A673 (cell line): ENCODE results near the gene EPHB2. TPM values are rescaled to one million over a fixed set of nuclear protein-coding genes. Genes with fewer than 3 reads are reported as not detected.

ENCODE experiments used
- BruUV-seq: library from RNA; stranded (reverse); fragments of 400-500 nt; replicated peaks from 2 replicates; lab custom pipeline; 2021; lab: Mats Ljungman, UMichigan
- CTCF ChIA-PET: fragments of 300-600 bp; sonication (Branson Sonifier 250); formaldehyde crosslinking; loops from one replicate; lab custom pipeline; 2022; ENCODE audit warnings: antibody characterized with exemption; lab: Charles Lee
- POLR2A ChIA-PET: fragments of 300-600 bp; sonication (Branson Sonifier 250); formaldehyde crosslinking; loops from one replicate; lab custom pipeline; 2022; ENCODE audit warnings: antibody characterized with exemption; ENCODE audit not compliant: low non-redundant PET; lab: Charles Lee
- DNase-seq: peaks from one replicate; pipeline ENCODE4 v3.0.0-alpha.2; 2015; ENCODE audit warnings: low spot score
- H3K27ac ChIP-seq: fragments of 200-600 bp; sonication (generic); 2 replicates; pipeline ENCODE4 v1.5.1; 2016; ENCODE audit warnings: mixed run types, low read depth, mild to moderate bottlenecking, mixed read lengths, antibody characterized with exemption, low read length; ENCODE audit not compliant: poor library complexity, severe bottlenecking
- H3K27me3 ChIP-seq: fragments of 200-600 bp; sonication (generic); replicated peaks from 2 replicates; pipeline ENCODE4 v1.6.1; 2017; ENCODE audit warnings: mixed run types, low read depth, mild to moderate bottlenecking, mixed read lengths, antibody characterized with exemption, low read length; ENCODE audit not compliant: insufficient read depth, poor library complexity
- H3K36me3 ChIP-seq: fragments of 200-600 bp; sonication (generic); 2 replicates; pipeline ENCODE4 v1.6.1; 2016; ENCODE audit warnings: mixed run types, mild to moderate bottlenecking, mixed read lengths, antibody characterized with exemption, low read length; ENCODE audit not compliant: insufficient read depth, poor library complexity, severe bottlenecking
- H3K4me1 ChIP-seq: fragments of 200-600 bp; sonication (generic); 2 replicates; pipeline ENCODE4 v1.6.1; 2017; ENCODE audit warnings: mixed run types, mild to moderate bottlenecking, mixed read lengths, antibody characterized with exemption, low read length; ENCODE audit not compliant: insufficient read depth, poor library complexity, severe bottlenecking
- H3K4me3 ChIP-seq: fragments of 200-600 bp; sonication (generic); 2 replicates; pipeline ENCODE4 v1.5.1; 2016; ENCODE audit warnings: low read depth, mixed run types, mild to moderate bottlenecking, mixed read lengths, low read length; ENCODE audit not compliant: poor library complexity, severe bottlenecking
- H3K9me3 ChIP-seq: fragments of 200-600 bp; sonication (generic); 2 replicates; pipeline ENCODE4 v1.6.1; 2016; ENCODE audit warnings: mixed run types, low read depth, mild to moderate bottlenecking, mixed read lengths, antibody characterized with exemption, low read length; ENCODE audit not compliant: poor library complexity, severe bottlenecking
- EZH2 ChIP-seq: fragments of 200-600 bp; sonication (generic); IDR thresholded peaks from 2 replicates; pipeline ENCODE4 v1.6.1; 2017; ENCODE audit warnings: borderline replicate concordance, low read depth, mild to moderate bottlenecking, mixed read lengths, antibody characterized with exemption, low read length; ENCODE audit not compliant: poor library complexity, severe bottlenecking
- intact Hi-C: fragments of 100-400 bp; cut with micrococcal nuclease; formaldehyde crosslinking; loops from one replicate; pipeline ENCODE4 v1.10.0; 2022; ENCODE audit not compliant: unreplicated experiment
- total RNA-seq: library from RNA; stranded (reverse); gene quantifications from 2 replicates; pipeline ENCODE4 v1.2.3, GENCODE V29; 2021
- TF ChIP-seq, protein P1 (sequence below): fragments of 300-800, 200-600 bp; sonication (generic); conservative IDR thresholded peaks from 2 replicates; pipeline ENCODE4 v1.5.1; 2017; ENCODE audit warnings: low read depth, mild to moderate bottlenecking, antibody characterized with exemption, low read length, moderate library complexity, mixed read lengths

Gene EPHB2
- total RNA-seq, 1 experiment from 2014 or later, result 10.4 TPM

DNA sequence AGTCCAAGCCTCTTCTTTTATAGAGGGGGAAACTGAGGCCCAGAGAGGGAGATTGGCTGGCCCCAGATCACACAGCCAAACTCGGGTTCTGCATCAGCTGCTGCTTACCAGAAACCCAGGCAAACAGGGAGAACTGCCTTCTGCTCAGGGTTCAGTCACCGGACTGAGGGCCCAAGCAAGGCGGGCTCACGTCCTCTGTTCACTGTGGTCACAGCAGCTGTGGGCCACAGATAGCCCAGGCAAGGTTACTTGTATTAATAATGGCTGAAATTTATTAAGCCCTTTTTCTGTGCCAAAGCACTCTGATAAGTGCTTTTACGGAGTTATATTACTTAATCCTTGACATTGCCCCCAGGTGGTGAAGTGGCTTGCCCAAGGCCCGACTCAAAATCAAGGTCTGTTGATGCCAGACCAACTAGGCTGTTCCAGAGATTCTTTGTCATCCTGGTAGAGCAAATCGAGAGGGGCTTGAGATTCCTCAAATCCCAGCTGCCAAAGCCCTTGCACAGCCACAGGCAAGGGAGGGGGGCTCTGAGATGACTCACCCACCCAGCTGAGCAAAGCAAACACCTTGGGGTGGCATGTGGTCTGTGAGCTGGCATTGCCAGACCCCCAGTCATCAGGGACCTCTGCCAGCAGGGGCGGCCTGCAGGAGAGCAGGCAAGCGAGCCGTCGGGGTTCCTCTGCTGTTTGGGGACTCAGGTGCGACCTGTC lies 36.5 kb downstream of the EPHB2 start:
- TF ChIP-seq, protein P1, sequence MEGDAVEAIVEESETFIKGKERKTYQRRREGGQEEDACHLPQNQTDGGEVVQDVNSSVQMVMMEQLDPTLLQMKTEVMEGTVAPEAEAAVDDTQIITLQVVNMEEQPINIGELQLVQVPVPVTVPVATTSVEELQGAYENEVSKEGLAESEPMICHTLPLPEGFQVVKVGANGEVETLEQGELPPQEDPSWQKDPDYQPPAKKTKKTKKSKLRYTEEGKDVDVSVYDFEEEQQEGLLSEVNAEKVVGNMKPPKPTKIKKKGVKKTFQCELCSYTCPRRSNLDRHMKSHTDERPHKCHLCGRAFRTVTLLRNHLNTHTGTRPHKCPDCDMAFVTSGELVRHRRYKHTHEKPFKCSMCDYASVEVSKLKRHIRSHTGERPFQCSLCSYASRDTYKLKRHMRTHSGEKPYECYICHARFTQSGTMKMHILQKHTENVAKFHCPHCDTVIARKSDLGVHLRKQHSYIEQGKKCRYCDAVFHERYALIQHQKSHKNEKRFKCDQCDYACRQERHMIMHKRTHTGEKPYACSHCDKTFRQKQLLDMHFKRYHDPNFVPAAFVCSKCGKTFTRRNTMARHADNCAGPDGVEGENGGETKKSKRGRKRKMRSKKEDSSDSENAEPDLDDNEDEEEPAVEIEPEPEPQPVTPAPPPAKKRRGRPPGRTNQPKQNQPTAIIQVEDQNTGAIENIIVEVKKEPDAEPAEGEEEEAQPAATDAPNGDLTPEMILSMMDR, result no peak
- Histone ChIP-seq H3K4me1 (no peaks in the 10 kb centered on the region), H3K27ac (no peak overlapping the region), H3K4me3 (no peak overlapping the region), H3K36me3 (no peaks in the 10 kb centered on the region), H3K27me3 (no peaks in the 10 kb centered on the region), H3K9me3 (no peaks in the 10 kb centered on the region)
- ChIA-PET POLR2A (no interaction called here), CTCF (no interaction called here)
- BruUV-seq, result no TSS peak
- DNase-seq, result no peak
- intact Hi-C loops, result no loop called here

DNA sequence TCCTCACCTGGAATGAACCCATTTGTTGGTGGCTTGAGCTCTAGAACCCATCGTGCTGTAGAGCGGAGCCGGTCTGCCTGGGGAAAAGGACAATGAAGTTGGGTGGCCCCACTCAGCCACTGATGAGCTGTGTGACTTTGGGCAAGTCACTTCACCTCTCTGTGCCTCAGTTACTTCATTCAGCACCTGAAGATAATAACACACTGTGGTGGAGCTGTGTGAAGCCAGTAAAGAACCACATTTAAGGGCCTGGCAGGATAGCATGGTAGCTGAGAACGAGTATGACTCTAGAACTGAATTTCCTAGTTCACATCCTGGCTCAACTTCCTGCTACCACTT lies 37.1 kb downstream of the EPHB2 start:
- Histone ChIP-seq H3K27ac (no peak overlapping the region), H3K27me3 (no peaks in the 10 kb centered on the region), H3K4me1 (no peaks in the 10 kb centered on the region), H3K36me3 (no peaks in the 10 kb centered on the region), H3K9me3 (no peaks in the 10 kb centered on the region), H3K4me3 (no peak overlapping the region)
- BruUV-seq, result no TSS peak
- CTCF ChIA-PET, result no interaction called here
- intact Hi-C loops, result no loop called here
- DNase-seq, result no peak
- TF ChIP-seq, protein P1, result no peak
- TF ChIP-seq EZH2, result no peak
- POLR2A ChIA-PET, result no interaction called here

DNA sequence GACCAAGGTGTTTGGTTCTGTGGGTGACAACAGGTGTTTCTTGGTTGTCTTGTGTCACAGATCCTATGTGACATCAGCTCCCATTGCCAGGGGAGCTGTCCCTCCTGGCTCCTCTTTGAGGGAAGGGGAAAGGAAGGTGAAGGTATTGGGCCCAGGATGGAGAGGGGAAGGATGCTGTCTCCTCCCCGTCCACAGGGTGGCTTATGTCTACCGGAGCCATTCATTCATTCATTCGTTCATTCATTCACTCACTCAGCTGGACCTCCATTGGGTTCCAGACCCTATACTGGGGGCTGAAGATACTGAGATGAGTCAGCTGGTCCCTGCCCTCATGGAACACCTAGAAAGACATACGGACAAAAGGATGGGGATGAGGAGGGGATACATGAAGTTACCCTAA lies 38.9 kb downstream of the EPHB2 start:
- Histone ChIP-seq H3K4me3 (no peak overlapping the region), H3K4me1 (no peaks in the 10 kb centered on the region), H3K36me3 (no peaks in the 10 kb centered on the region), H3K27me3 (no peaks in the 10 kb centered on the region), H3K9me3 (no peaks in the 10 kb centered on the region), H3K27ac (no peak overlapping the region)
- no TSS peak for BruUV-seq
- ChIA-PET POLR2A (no interaction called here), CTCF (no interaction called here)
- no peak for TF ChIP-seq EZH2
- TF ChIP-seq, protein P1, result no peak
- intact Hi-C loops, result no loop called here
- no peak for DNase-seq
